ENCODE measurements around the gene SHQ1. TPM values are rescaled to one million over a fixed set of nuclear protein-coding genes. Genes with fewer than 3 reads are reported as not detected.
"Not testable (repeated sequence)": the region's sequence is repeated elsewhere in the genome, so short reads cannot be mapped to it uniquely, and the experiment has no call there.

The SHQ1 gene
- polyA plus RNA-seq, 12 donors: 10.2 to 18.5 (median 15.0) TPM; not detected in 2

DNA sequence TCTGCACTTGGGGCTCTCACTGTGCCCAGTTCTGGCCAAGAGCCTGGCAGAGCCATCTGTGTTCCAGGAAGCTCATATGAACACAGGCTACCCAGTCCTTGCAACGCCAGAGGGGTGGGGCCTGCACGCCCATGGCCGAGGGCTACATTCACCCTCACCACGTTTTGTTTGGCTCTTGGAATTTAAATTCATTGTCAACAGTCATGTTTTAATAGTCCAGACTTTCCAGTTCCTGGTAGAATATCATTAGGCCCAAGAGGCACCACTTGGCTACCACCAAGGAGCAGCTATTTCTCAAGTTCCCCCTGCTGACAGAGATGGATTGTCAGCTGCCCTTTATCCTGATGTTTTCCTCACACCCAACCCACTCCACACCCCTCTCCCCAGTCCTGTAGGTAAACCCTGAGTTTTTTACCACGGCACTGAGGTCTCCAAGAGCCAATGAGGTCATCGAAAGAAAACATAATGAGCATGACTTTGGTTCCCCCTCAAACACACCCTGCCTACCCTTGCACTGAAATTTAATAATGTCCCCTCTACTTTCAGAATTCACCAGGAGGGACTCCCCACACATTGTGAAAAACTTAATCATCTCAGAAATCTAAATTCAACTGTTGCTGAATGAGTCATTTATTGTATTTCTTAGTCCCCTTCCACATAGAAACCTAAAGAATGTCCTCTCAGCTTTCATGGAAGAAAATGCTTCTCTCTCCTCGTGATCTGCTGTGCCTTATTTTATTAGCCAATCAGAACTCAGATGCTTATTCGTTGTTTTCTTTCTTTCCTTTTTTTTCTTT is 125.1 kb downstream of the SHQ1 start:
- DNase-seq: no peak

DNA sequence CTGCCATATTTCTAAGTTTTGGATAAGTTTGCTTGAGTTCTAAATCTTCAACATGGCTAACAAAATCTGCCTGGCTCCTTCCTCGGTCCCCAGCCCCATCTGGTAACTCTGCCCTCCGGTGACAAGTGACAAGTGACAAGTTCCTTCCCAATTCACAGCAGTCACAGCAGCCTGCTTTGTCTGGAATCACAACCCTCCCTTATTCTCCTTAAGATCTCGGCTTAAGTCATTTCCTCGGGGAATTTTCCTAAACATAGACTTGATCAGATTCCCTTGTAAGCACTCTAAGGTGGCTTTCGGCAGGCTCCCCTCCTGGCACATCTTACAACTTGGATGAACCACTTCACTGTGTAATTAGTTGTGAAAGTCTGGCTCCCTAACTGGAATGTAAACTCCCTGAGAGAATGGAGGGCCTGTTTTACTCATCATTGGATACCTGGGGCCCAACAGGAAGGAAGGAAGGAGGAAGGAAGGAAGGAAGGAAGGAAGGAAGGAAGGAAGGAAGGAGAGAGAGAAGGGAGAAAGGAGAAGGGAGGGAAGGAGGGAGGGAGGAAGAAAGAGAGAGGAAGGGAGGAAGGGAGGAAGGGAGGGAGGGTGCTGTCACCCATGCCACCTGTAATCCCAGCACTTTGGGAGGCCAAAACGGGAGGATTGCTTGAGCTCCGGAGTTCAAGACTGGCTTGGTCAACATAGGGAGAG is 126.4 kb downstream of the SHQ1 start:
- no peak for DNase-seq

DNA sequence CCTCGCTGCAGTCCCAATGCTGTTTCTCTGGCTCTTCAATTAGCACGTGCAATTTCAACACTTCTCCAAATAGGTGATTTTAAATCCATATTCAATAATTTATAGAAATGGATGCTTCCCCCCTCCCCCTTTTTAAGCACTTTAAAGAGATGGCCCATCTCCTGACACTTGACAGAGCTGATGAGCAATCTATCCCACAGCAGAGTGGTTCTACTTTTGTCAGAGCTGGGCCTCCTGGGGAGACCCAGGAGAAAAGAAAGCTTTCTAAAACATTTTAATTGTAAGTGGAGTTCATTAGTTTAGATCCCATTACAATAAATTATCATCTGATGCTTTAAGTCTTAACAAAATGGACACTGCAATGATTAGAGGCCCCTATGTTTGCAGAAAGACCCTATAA is 127.7 kb downstream of the SHQ1 start:
- no peak for DNase-seq

DNA sequence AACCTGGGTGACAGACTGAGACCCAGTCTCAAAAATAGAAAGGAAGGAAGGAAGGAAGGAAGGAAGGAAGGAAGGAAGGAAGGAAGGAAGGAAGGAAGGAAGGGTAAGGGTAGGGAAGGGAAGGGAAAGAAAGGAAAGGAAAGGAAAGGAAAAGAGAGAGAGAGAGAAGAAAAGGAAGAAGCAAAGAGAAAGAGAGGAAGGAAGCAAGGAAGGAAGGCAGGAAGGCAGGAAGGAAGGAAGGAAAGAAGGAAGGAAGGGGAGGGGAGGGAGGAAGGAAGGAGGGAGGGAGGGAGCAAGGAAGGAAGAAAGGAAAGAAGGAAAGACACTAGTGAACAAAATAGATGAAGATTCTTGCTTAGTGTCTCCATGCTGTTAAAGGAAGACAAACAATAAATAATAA is 129.1 kb downstream of the SHQ1 start:
- no peak for DNase-seq

DNA sequence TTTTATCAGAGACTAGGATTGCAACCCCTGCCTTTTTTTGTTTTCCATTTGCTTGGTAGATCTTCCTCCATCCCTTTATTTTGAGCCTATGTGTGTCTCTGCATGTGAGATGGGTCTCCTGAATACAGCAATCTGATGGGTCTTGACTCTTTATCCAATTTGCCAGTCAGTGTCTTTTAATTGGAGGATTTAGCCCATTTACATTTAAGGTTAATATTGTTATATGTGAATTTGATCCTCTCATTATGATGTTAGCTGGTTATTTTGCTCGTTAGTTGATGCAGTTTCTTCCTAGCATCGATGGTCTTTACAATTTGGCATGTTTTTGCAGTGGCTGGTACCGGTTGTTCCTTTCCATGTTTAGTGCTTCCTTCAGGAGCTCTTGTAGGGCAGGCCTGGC is 134.1 kb downstream of the SHQ1 start:
- DNase-seq: not testable (repeated sequence)

DNA sequence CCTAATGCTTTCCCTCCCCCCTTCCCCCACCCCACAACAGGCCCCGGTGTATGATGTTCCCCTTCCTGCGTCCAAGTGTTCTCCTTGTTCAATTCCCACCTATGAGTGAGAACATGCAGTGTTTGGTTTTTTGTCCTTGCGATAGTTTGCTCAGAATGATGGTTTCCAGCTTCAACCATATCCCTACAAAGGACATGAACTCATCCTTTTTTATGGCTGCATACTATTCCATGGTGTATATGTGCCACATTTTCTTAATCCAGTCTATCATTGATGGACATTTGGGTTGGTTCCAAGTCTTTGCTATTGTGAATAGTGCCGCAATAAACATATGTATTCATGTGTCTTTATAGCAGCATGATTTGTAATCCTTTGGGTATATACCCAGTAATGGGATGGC is 137.8 kb downstream of the SHQ1 start:
- not testable (repeated sequence) for DNase-seq

DNA sequence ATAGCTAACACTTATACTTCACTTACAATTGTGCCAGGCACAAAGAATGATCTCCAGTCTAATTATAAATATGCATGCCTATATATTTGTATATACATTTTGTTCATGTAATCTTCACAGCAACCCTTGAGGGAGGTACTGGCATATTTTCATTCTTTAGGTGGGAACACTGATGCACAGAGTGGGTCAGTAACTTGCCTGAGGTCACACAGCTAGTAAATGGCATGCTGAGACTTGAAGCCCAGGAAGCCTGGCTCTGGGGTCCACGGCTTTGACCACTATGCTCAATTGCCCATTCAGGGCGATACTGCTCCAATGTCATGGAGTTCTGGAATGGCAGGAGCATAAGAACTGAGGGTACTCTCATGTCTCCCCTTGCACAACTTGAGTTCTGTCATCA is 139.8 kb downstream of the SHQ1 start:
- no peak for DNase-seq

DNA sequence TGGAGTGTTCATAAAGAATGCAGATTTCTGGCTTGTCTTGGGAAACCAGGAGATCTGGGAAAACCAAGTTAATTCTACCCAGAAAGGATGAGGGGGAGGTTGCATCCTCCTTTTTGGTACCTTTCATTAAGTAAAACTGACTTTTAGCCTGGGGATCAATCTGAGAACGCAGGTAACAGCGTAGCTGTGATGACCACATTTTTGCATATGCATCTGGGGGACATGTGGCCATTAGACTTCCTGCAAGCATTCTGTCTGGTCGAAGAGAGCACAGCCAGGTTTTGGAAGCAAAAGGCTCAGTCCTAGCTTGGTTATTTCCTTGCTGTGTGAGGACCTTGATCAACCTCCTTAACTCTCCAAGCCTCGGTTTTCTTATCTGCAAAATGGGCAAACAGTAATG is 145.2 kb downstream of the SHQ1 start:
- no peak for DNase-seq

DNA sequence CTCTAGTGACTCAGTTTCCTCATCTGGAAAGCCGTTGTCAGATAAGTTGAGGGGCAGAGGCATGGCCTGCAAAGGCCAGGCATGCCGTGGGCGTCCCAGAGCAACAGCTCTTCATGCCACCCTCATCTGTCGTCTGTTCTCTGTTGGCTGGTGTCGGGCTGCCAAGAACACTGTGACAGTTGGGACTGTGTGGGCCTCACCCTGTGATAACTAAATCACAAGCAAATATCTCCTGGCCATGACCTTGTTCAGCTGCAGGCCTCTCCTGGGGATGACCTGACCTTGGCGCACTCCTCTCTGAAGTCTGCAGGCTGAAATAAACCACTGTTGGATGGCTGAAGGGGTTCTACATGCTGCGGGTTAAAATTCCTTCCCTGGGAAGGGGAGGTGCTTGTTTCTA is 145.9 kb downstream of the SHQ1 start:
- DNase-seq: no peak

DNA sequence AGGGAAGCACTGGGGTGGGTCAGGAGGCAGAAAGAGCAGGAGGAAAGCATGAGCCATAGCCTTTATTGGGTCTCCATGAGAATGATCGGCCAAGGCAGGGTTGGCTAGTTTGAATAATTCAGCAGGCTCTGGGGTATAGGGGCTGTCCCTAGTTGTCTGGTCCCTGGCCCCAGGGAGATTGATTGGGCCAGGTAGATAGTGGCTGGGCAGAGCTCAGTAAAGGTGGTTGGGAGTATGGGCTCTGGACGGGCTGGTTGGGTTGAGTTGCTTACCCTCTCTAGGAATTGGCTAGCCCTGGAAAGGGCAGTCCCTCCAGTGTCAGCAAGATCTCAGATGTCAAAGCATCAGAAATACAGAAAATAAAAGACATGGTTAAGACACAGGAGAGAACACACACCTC is 148.1 kb downstream of the SHQ1 start:
- no peak for DNase-seq

DNA sequence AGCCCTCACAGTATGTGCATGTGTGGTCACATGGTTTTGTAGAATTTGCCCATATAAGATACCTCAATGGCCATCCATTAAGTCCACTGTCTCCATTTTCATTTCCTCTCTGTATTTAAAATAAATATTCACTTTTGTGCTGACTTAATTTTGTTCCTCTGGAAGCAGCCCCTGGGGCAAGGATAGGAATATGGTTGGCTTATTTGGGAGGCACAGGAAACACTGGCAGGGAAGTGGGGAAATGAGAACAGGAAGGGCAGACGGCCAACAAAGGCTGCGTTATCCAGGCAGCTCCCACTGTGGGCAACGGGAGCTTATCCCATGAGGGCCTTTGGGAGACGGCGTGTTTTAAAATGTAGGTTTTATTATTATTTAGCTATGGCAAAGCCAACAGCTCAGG is 148.6 kb downstream of the SHQ1 start:
- DNase-seq: no peak

Other genes starting within 250 kb of the SHQ1 start
- gene GXYLT2, start 39.6 kb upstream of the SHQ1 start, polyA plus RNA-seq (ENCODE audit: insufficient read length in 12 of 12): 10 to 100 TPM in 11 of 12 donors, not detected in 1; 24.6 to 48.8 (median 34.8) TPM
- gene PPP4R2, start 148.4 kb upstream of the SHQ1 start, polyA plus RNA-seq (ENCODE audit: insufficient read length in 12 of 12): 10 to 100 TPM in 11 of 12 donors, not detected in 1; 37.0 to 75.8 (median 67.4) TPM
- 1 to 10 TPM in 11 of 12 donors, not detected in 1; 1.4 to 8.7 (median 3.6) TPM for gene EBLN2, start 213.2 kb upstream of the SHQ1 start, polyA plus RNA-seq (ENCODE audit: insufficient read length in 12 of 12)